GM12878 (cell line): ENCODE measurements around the gene STT3B. TPM values are rescaled to one million over a fixed set of nuclear protein-coding genes. Genes with fewer than 3 reads are reported as not detected.

Experiments used
- ATAC-seq: fragments of 200-7000 bp; cut with Tn5 transposase; 3 replicates; pipeline ENCODE4 v1.9.1; 2020; ENCODE audit warnings: mild to moderate bottlenecking, moderate library complexity
- BruUV-seq: library from RNA; stranded (reverse); fragments of 400-500 nt; replicated peaks from 2 replicates; lab custom pipeline; 2021; lab: Mats Ljungman, UMichigan
- CTCF ChIA-PET: fragments of 300-600 bp; sonication (Branson Sonifier 250); formaldehyde crosslinking; extraction: SDS; loops from one replicate; lab custom pipeline; 2021; ENCODE audit warnings: inconsistent platforms; lab: Yijun Ruan, JAX
- POLR2A ChIA-PET: fragments of 350-600 bp; formaldehyde crosslinking; extraction: SDS; loops from one replicate; lab custom pipeline; 2021; ENCODE audit warnings: inconsistent platforms; lab: Charles Lee
- RAD21 ChIA-PET: fragments of 300-600 bp; sonication (Branson Sonifier 250); formaldehyde crosslinking; loops from one replicate; lab custom pipeline; 2023; ENCODE audit warnings: antibody characterized with exemption; ENCODE audit not compliant: unreplicated experiment; lab: Charles Lee
- SMC1A ChIA-PET: fragments of 300-600 bp; sonication (Branson Sonifier 250); formaldehyde crosslinking; loops from one replicate; lab custom pipeline; 2023; ENCODE audit not compliant: unreplicated experiment, uncharacterized antibody; lab: Charles Lee
- DNase-seq: peaks from one replicate; pipeline ENCODE4 v3.0.0-alpha.2; 2011; ENCODE audit warnings: low read depth, low spot score
- FAIRE-seq: peaks from 3 replicates; lab custom pipeline; 2011; peaks lifted over from hg19 to GRCh38; lab: Jason Lieb, UNC
- H2AFZ ChIP-seq: 2 replicates; pipeline ENCODE4 v1.6.0; 2011; ENCODE audit warnings: low read depth, low read length, control low read depth; ENCODE audit not compliant: control insufficient read depth
- H3K27ac ChIP-seq: 2 replicates; pipeline ENCODE4 v1.5.1; 2011; ENCODE audit warnings: control low read depth; ENCODE audit not compliant: control insufficient read depth, insufficient read depth
- H3K27me3 ChIP-seq, 2 experiments: replicated peaks in 1 of 2; 2 replicates each; pipeline versions ENCODE4 v1.6.0 to v1.6.1; 2011; ENCODE audit warnings: low read length in 1 of 2; ENCODE audit not compliant: control insufficient read depth in 2 of 2, insufficient read depth in 2 of 2
- H3K36me3 ChIP-seq, 2 experiments: 2 replicates each; pipeline ENCODE4 v1.5.1; 2011; ENCODE audit warnings: low read length in 1 of 2; ENCODE audit not compliant: control insufficient read depth in 2 of 2, insufficient read depth in 2 of 2
- H3K4me1 ChIP-seq: 2 replicates; pipeline ENCODE4 v1.6.1; 2011; ENCODE audit warnings: mild to moderate bottlenecking, low read length, moderate library complexity, mixed read lengths; ENCODE audit not compliant: control insufficient read depth, insufficient read depth
- H3K4me2 ChIP-seq: 2 replicates; pipeline ENCODE4 v1.6.0; 2011; ENCODE audit warnings: control low read depth; ENCODE audit not compliant: control insufficient read depth, insufficient read depth
- H3K4me3 ChIP-seq: fragments of 200-600 bp; sonication (generic); 2 replicates; pipeline ENCODE4 v1.5.1; 2016
- H3K79me2 ChIP-seq: 2 replicates; pipeline ENCODE4 v1.6.0; 2011; ENCODE audit warnings: low read length; ENCODE audit not compliant: control insufficient read depth, insufficient read depth
- H3K9ac ChIP-seq: 2 replicates; pipeline ENCODE4 v1.8.0; 2011; ENCODE audit warnings: low read length, control low read depth, mixed read lengths; ENCODE audit not compliant: control insufficient read depth, insufficient read depth
- H3K9me3 ChIP-seq: replicated peaks from 3 replicates; pipeline ENCODE4 v1.5.1; 2011; ENCODE audit warnings: mild to moderate bottlenecking, low read length; ENCODE audit not compliant: control insufficient read depth, insufficient read depth
- H4K20me1 ChIP-seq: 2 replicates; pipeline ENCODE4 v1.6.0; 2011; ENCODE audit not compliant: control insufficient read depth, insufficient read depth
- CHD2 ChIP-seq: IDR thresholded peaks from 2 replicates; pipeline ENCODE4 v1.6.1; 2011; ENCODE audit warnings: low read depth, low read length, improper control_type of control experiment, borderline replicate concordance
- MYB ChIP-seq: fragments of 150-350 bp; IDR thresholded peaks from 2 replicates; pipeline ENCODE4 v1.6.1; 2014; ENCODE audit warnings: mild to moderate bottlenecking, low read depth, low read length, borderline replicate concordance
- NR2F1 ChIP-seq: fragments of 450-650 bp; conservative IDR thresholded peaks from 2 replicates; pipeline ENCODE4 v1.6.1; 2017; ENCODE audit warnings: mild to moderate bottlenecking
- PRDM15 ChIP-seq: fragments of 450-650 bp; formaldehyde crosslinking; IDR thresholded peaks from 2 replicates; pipeline ENCODE4 v1.4.0; 2020; ENCODE audit warnings: mild to moderate bottlenecking, moderate library complexity
- RUNX3 ChIP-seq: IDR thresholded peaks from 2 replicates; pipeline ENCODE4 v1.6.1; 2012; ENCODE audit warnings: low read length, inconsistent platforms
- SMAD1 ChIP-seq: fragments of 450-650 bp; IDR thresholded peaks from 2 replicates; pipeline ENCODE4 v1.6.1; 2018; ENCODE audit warnings: mild to moderate bottlenecking, low read depth; ENCODE audit not compliant: partially characterized antibody
- SUPT20H ChIP-seq: IDR thresholded peaks from 2 replicates; pipeline ENCODE4 v1.6.1; 2011; ENCODE audit warnings: low read depth, mild to moderate bottlenecking, low read length, moderate library complexity, borderline replicate concordance; ENCODE audit not compliant: control insufficient read depth
- TAF1 ChIP-seq: IDR thresholded peaks from 2 replicates; pipeline ENCODE4 v1.6.1; 2011; ENCODE audit warnings: mild to moderate bottlenecking, low read depth, low read length, borderline replicate concordance
- TCF12 ChIP-seq: IDR thresholded peaks from 2 replicates; pipeline ENCODE4 v1.6.1; 2011; ENCODE audit warnings: low read depth, mild to moderate bottlenecking, low read length
- ZSCAN29 ChIP-seq: fragments of 450-650 bp; IDR thresholded peaks from 2 replicates; pipeline ENCODE4 v1.6.1; 2017; ENCODE audit warnings: mild to moderate bottlenecking, moderate library complexity
- WGBS: methylation state at CpG from one replicate; pipeline ENCODE4 v1.1.6; 2016; ENCODE audit warnings: low lambda C conversion rate; ENCODE audit not compliant: insufficient replicate concordance, insufficient coverage; ENCODE audit errors: missing lambda C conversion rate; 5-methylcytosine and 5-hydroxymethylcytosine counted together
- in situ Hi-C: fragments of 300-500 bp; cut with MboI; formaldehyde crosslinking; loops from 9 replicates; pipeline ENCODE4 v1.14.3; 2018; ENCODE audit warnings: mixed read lengths
- intact Hi-C: fragments of 100-400 bp; cut with micrococcal nuclease; formaldehyde crosslinking; loops from one replicate; pipeline ENCODE4 v1.14.2; 2022; ENCODE audit not compliant: unreplicated experiment
- polyA plus RNA-seq, 11 experiments: library from polyadenylated mRNA; depleted of rRNA in 4 of 11; unstranded in 6 of 11; stranded (reverse) in 5 of 11; fragments of >200 nt; fragmentation: Nextera tagmentation in 4 of 11; fragmentation: Illumina TruSeq in 1 of 11; extraction: Ambion mirVana in 4 of 11; extraction: Trizol in 1 of 11; gene quantifications; 1 replicate in 1 of 11; 2 replicates in 10 of 11; pipeline versions ENCODE4 v1.2.1 to v1.2.3, GENCODE V29; 2011 to 2016; ENCODE audit warnings: inconsistent platforms in 2 of 11, missing spikeins in 2 of 11, low read depth in 1 of 11
- total RNA-seq, 4 experiments: library from RNA; depleted of rRNA in 3 of 4; stranded (reverse); fragments of >200 nt in 3 of 4; fragmentation: Illumina TruSeq in 1 of 4; extraction: Trizol in 1 of 4; gene quantifications; 2 replicates each; pipeline versions ENCODE4 v1.2.1 to v1.2.3, GENCODE V29; 2013 to 2021
- TF ChIP-seq, protein P1 (sequence below): IDR thresholded peaks from 2 replicates; pipeline ENCODE4 v1.6.1; 2011; ENCODE audit warnings: borderline replicate concordance, low read depth, mild to moderate bottlenecking, moderate library complexity, low read length; ENCODE audit not compliant: insufficient read depth, poor library complexity, severe bottlenecking
- TF ChIP-seq, protein P2 (sequence below): fragments of 450-650 bp; IDR thresholded peaks from 2 replicates; pipeline ENCODE4 v1.6.1; 2017; ENCODE audit warnings: mild to moderate bottlenecking, low read depth, inconsistent platforms; ENCODE audit not compliant: poor library complexity, severe bottlenecking
- TF ChIP-seq, protein P3 (sequence below): fragments of 150-350 bp; IDR thresholded peaks from 2 replicates; pipeline ENCODE4 v1.6.1; 2014; ENCODE audit warnings: mild to moderate bottlenecking, low read depth, low read length

The STT3B gene
- total and polyA plus RNA-seq, 10 of the 15 experiments (the other 5 are each of a cell fraction or from before 2014, with no cell fraction given), result 19.9 to 208 (median 79.6) TPM

DNA sequence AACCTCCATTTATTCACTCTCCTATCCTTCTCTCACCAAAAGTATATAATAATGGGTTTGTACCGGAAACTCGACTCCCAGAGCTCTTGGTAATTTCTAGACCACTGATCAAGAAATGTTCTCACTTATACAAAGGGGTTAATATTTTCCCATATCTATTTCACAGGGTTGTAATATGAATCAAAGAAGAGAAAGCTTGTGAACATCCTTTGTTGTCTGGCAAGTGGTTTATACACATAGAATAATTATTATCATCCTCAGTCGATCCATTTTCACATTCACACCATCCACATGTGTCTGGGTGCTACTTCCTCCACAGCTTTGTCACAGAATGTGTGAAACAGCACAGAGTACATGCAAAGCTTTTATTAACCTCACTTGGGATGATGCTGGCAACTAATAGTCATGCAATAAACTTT lies 29.9 kb upstream of the STT3B start:
- in situ Hi-C loops (no loop called here), intact Hi-C loops (no loop called here)
- no peak for DNase-seq
- ATAC-seq, result peak; percentile 37
- ChIA-PET RAD21 (interaction anchor here (0.6 to 4.5 kb wide), 10 partner anchors 11 to 277 kb away, joined by 3 to 25 read pairs (median 3); partner anchors contain the start of gene STT3B), SMC1A (interaction anchor here (0.6 to 6.1 kb wide), 22 partner anchors 13 to 284 kb away, joined by 3 to 31 read pairs (median 4); partner anchors contain the start of gene STT3B), CTCF (interaction anchor here (0.7 to 1.9 kb wide), 4 partner anchors 40 to 262 kb away, joined by 3 to 5 read pairs (median 4); no protein-coding TSS in a partner anchor), POLR2A (interaction anchor here (1.1 to 1.4 kb wide), 2 partner anchors 30 to 34 kb away, joined by 3 to 5 read pairs; partner anchors contain the start of gene STT3B)
- no peaks in the 10 kb centered on the region; the same call in 2 of the 3 replicates for H3K9me3 ChIP-seq
- H3K27me3 ChIP-seq, result no peaks in the 10 kb centered on the region
- no TSS peak for BruUV-seq
- H3K79me2 ChIP-seq, result no peaks in the 10 kb centered on the region
- H4K20me1 ChIP-seq, result no peaks in the 10 kb centered on the region
- no peak for FAIRE-seq
- WGBS, result 91% methylated on average over 3 of the region's 3 CpGs
- no peaks in the 10 kb centered on the region for H3K4me1 ChIP-seq
- no peak overlapping the region for H3K4me3 ChIP-seq
- no peak overlapping the region for H3K27ac ChIP-seq
- H3K9ac ChIP-seq, result no peak overlapping the region
- H2AFZ ChIP-seq, result no peak overlapping the region
- no peaks in the 10 kb centered on the region for H3K36me3 ChIP-seq
- H3K4me2 ChIP-seq, result no peak overlapping the region
- no peak for TF ChIP-seq NR2F1
- no peak for TF ChIP-seq ZSCAN29
- TF ChIP-seq, protein P1, sequence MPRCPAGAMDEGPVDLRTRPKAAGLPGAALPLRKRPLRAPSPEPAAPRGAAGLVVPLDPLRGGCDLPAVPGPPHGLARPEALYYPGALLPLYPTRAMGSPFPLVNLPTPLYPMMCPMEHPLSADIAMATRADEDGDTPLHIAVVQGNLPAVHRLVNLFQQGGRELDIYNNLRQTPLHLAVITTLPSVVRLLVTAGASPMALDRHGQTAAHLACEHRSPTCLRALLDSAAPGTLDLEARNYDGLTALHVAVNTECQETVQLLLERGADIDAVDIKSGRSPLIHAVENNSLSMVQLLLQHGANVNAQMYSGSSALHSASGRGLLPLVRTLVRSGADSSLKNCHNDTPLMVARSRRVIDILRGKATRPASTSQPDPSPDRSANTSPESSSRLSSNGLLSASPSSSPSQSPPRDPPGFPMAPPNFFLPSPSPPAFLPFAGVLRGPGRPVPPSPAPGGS, result peak; percentile 71
- TF ChIP-seq, protein P2, sequence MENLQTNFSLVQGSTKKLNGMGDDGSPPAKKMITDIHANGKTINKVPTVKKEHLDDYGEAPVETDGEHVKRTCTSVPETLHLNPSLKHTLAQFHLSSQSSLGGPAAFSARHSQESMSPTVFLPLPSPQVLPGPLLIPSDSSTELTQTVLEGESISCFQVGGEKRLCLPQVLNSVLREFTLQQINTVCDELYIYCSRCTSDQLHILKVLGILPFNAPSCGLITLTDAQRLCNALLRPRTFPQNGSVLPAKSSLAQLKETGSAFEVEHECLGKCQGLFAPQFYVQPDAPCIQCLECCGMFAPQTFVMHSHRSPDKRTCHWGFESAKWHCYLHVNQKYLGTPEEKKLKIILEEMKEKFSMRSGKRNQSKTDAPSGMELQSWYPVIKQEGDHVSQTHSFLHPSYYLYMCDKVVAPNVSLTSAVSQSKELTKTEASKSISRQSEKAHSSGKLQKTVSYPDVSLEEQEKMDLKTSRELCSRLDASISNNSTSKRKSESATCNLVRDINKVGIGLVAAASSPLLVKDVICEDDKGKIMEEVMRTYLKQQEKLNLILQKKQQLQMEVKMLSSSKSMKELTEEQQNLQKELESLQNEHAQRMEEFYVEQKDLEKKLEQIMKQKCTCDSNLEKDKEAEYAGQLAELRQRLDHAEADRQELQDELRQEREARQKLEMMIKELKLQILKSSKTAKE, result peak; percentile 79
- no peak for TF ChIP-seq SUPT20H
- no peak for TF ChIP-seq TCF12
- TF ChIP-seq MYB, result no peak
- peak; percentile 86 for TF ChIP-seq SMAD1
- no peak for TF ChIP-seq PRDM15 (CRISPR knock-in tag)
- peak; percentile 24; the same call in 1 of the 2 replicates for TF ChIP-seq CHD2
- TF ChIP-seq TAF1, result no peak
- peak; percentile 54 for TF ChIP-seq RUNX3
- TF ChIP-seq, protein P3, sequence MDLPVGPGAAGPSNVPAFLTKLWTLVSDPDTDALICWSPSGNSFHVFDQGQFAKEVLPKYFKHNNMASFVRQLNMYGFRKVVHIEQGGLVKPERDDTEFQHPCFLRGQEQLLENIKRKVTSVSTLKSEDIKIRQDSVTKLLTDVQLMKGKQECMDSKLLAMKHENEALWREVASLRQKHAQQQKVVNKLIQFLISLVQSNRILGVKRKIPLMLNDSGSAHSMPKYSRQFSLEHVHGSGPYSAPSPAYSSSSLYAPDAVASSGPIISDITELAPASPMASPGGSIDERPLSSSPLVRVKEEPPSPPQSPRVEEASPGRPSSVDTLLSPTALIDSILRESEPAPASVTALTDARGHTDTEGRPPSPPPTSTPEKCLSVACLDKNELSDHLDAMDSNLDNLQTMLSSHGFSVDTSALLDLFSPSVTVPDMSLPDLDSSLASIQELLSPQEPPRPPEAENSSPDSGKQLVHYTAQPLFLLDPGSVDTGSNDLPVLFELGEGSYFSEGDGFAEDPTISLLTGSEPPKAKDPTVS, result no peak
